GM18870 (cell line): ENCODE measurements around the gene DDX51.

Source experiments
- ATAC-seq: cut with Tn5 transposase; IDR thresholded peaks from one replicate; pipeline ENCODE4 v1.9.1; 2021; ENCODE audit warnings: moderate library complexity; ENCODE audit not compliant: unreplicated experiment

Gene DDX51

GRCh38 chr12:132167611-132168310 is 23.6 kb upstream of the DDX51 start:
- ATAC-seq, result no peak

GRCh38 chr12:132166801-132167591 is 22.9 kb upstream of the DDX51 start:
- no peak for ATAC-seq

- ATAC-seq, result no peak
Observed at GRCh38 chr12:132166093-132166492, 22.0 kb upstream of the DDX51 start.

DNA sequence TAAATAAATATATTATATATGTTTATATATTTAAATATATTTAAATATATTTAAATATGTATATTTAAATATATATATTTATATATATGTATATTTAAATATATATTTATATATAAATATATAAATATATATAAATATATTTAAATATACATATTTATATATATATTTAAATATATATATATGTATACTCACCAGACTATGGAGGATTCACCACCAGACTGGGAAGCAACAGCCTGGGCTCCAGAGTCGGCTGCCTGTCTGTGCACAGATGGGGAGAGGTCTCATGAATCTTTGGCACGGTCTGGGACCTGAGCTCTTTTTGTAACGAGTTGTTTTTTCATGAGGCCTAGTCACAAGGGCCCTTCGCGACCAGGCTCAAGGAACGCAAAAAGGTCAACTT is 21.5 kb upstream of the DDX51 start:
- no peak for ATAC-seq

DNA sequence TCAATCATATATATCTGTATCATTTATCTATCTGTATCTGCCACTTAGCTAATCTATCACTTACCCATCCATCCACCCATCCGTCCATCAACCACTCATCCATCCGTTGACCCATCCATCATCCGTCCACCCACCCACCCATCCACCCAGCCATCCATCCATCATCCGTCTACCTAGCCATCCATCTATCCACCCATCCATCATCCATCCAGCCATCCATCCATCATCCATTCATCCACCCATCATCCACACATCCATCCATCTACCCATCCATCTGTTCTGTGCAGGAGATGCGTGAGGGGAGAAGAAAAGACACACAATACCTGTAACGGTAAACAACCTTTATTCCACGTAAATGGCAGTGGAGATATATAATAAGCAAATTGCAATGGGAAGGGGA is 20.3 kb upstream of the DDX51 start:
- ATAC-seq, result no peak

GRCh38 chr12:132163911-132164288 is 19.8 kb upstream of the DDX51 start:
- ATAC-seq, result no peak

GRCh38 chr12:132163041-132163910 is 19.2 kb upstream of the DDX51 start:
- no peak for ATAC-seq

GRCh38 chr12:132162508-132163031 is 18.5 kb upstream of the DDX51 start:
- ATAC-seq, result no peak

GRCh38 chr12:132161796-132162507 is 17.8 kb upstream of the DDX51 start:
- ATAC-seq, result no peak

GRCh38 chr12:132161036-132161781 is 17.1 kb upstream of the DDX51 start:
- ATAC-seq, result no peak

DNA sequence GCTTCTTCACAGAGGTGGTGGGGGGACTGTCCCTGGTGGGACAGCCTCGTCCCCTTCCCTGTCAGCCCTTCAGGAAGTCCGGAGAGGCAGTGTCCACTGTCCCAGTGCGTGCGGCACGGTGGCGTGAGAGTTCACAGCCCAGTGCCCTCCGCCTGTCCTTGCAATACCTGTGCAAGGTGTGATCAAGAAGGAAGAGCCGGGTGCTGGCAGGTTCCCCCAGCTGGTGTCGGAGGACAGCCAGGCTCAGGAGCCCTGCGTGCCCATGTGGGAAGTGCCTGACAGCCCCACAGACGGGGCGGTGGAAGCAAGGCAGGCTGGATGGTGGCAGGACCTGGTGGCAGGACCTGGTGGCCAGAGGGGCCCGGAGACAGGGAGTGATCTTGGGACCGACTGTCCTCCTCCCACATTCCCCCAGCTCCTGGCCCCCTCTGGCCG is 16.5 kb upstream of the DDX51 start:
- no peak for ATAC-seq

DNA sequence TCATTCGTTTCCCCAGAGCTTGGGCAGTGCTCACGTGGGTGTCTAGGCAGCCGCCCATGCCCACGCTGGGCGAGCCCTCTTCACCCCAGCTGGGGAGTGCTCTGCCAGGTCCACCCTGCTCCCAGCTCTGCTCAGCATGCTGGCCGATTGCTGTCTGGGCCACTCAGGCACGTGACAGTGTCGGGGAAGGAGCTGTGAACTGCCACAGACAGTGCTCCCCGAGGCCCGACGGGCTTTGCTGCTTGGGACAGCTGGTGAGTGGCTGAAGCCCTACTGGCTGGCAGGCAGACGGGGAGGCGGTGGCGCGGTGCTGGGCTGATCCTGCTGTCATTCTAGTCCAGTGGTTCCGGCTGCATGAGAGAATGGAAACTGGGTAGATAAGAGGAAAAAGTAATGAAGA is 15.9 kb upstream of the DDX51 start:
- ATAC-seq, result no peak

DNA sequence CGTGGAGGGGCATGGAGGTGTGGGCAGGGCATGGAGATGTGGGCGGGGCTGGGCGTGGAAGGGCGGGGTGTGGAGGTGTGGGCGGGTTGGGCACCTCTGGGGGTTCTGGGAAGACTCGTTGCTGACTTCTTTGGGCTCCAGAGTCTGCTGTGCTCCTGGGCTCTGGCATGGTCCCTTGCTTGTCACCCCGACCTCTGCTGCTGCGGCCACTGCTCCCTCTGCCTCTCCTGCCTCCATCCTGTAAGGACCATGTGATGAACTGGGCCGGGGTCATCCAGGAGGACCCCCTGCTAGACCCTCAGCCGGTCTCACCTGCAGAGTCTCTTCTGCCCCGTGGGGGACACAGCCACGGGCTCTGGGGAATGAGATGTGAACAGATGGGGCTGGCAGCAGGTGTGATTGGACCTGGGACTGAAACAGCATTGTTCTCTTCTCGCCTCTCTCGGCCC is 15.5 kb upstream of the DDX51 start:
- no peak for ATAC-seq

DNA sequence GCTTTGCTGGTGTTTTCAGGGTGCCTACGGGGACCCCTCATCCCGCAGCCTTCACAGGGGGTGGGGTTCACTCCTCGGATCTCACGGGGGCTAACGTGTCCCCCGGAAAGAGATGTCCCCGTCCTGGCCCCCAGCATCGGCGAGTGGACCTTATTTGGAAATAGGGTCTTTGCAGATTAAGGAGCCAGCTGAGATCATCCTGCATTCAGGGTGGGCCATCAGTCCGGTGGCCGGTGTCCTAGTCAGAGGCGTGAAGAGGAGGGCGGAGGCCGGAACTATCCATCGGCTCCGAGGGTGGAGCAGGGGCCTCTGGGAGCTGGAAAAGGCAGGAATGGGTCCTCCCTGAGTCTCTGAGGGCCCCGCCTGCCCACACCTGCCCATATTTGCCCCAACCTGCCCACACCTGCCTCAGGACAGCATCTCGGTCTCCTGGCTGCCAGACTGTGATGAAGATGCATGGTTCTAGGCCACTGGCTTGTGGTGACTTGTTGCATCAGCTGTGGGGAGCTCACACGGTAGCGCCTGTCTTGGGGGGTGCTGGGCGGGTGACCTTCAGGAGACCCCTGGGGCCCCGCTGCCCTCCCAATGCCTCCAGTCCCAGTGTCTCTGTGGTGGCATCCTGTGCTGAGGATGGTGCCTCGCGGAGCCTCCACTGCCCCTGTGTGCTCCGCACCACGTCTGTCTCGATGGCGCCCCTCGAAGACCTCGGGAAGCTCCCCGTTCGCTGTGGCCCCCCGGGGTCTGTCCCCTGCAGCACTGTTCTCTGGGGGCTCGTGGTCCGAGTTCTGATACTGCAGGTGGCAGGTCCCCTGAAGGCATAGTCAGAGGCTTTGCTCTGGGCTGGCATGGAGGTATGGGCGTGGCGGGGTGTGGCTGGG is 14.8 kb upstream of the DDX51 start:
- ATAC-seq, result no peak

DNA sequence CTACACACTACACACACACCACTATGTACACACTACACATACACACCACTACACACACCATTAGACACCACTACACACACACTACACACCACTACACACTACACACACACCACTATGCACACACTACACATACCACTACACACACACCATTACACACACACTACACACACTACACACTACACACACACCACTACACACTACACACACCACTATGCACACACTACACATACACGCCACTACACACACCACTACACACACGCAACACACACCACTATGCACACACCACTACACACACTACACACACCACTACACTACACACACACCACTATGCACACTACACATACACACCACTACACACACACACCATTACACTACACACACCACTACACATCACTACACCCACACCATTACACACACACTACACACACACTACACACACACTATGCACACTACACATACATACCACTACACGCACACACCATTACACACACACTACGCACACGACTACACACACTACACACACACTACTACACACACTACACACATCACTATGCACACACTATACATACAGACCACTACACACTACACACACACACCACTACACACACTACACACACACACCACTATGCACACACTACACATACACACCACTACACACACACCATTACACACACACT is 13.8 kb upstream of the DDX51 start:
- ATAC-seq, result no peak

DNA sequence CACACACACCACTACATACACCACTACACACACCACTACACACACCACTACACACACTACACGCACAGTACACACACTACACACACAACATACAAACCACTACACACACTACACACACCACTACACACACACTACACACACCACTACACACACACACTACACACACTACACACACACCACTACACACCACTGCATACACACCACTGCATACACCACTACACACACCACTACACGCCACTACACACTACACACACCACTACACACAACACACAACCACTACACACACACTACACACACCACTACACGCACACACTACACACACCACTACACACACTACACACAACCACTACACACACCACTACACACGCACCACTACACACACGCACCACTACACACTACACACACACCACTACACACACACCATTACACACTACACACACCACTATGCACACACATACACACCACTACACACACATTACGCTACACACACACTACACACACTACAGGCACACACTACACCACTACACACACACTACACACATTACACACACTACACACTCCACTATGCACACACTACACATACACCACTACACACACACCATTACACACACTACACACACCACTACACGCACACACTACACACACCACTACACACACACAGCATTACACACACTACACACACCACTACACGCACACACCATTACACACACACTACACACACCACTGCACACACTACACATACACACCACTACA is 12.6 kb upstream of the DDX51 start:
- no peak for ATAC-seq

- no peak for ATAC-seq
Observed at GRCh38 chr12:132155771-132156572, 11.9 kb upstream of the DDX51 start.
